GM06990 (cell line): ENCODE measurements around the gene ELOVL6.

Source experiments
- DNase-seq: peaks from one replicate; pipeline ENCODE4 v3.0.0-alpha.2; 2011; ENCODE audit not compliant: insufficient read length; ENCODE audit errors: extremely low read depth
- H3K27me3 ChIP-seq: replicated peaks from 2 replicates; pipeline ENCODE4 v1.6.0; 2011; ENCODE audit warnings: low read length; ENCODE audit not compliant: control insufficient read depth, insufficient read depth
- H3K36me3 ChIP-seq: 2 replicates; pipeline ENCODE4 v1.5.1; 2011; ENCODE audit warnings: low read length; ENCODE audit not compliant: control insufficient read depth, insufficient read depth
- H3K4me3 ChIP-seq: replicated peaks from 2 replicates; pipeline ENCODE4 v1.5.1; 2011; ENCODE audit warnings: low read depth, mild to moderate bottlenecking, control low read depth, low read length
- TF ChIP-seq, protein P1 (sequence below): IDR thresholded peaks from 2 replicates; pipeline ENCODE4 v1.5.1; 2011; ENCODE audit warnings: low read length, control low read depth, mild to moderate bottlenecking, inconsistent platforms; ENCODE audit not compliant: insufficient read depth, poor library complexity, severe bottlenecking

The ELOVL6 gene

GRCh38 chr4:110211770-110212061, 13.3 kb upstream of the ELOVL6 start:
- Histone ChIP-seq H3K36me3 (no peaks in the 10 kb centered on the region), H3K27me3 (no peaks in the 10 kb centered on the region), H3K4me3 (no peak overlapping the region)
- TF ChIP-seq, protein P1, sequence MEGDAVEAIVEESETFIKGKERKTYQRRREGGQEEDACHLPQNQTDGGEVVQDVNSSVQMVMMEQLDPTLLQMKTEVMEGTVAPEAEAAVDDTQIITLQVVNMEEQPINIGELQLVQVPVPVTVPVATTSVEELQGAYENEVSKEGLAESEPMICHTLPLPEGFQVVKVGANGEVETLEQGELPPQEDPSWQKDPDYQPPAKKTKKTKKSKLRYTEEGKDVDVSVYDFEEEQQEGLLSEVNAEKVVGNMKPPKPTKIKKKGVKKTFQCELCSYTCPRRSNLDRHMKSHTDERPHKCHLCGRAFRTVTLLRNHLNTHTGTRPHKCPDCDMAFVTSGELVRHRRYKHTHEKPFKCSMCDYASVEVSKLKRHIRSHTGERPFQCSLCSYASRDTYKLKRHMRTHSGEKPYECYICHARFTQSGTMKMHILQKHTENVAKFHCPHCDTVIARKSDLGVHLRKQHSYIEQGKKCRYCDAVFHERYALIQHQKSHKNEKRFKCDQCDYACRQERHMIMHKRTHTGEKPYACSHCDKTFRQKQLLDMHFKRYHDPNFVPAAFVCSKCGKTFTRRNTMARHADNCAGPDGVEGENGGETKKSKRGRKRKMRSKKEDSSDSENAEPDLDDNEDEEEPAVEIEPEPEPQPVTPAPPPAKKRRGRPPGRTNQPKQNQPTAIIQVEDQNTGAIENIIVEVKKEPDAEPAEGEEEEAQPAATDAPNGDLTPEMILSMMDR, result no peak
- no peak for DNase-seq

- Histone ChIP-seq H3K4me3 (no peak overlapping the region), H3K36me3 (no peaks in the 10 kb centered on the region), H3K27me3 (no peaks in the 10 kb centered on the region)
- TF ChIP-seq, protein P1, result peak; percentile 84
- no peak for DNase-seq
Measured at GRCh38 chr4:110211007-110211769, 12.8 kb upstream of the ELOVL6 start.

GRCh38 chr4:110208419-110208818, 10.0 kb upstream of the ELOVL6 start:
- H3K36me3 ChIP-seq, result no peaks in the 10 kb centered on the region
- TF ChIP-seq, protein P1, result no peak
- H3K27me3 ChIP-seq, result no peaks in the 10 kb centered on the region
- DNase-seq, result no peak
- H3K4me3 ChIP-seq, result no peak overlapping the region

DNA sequence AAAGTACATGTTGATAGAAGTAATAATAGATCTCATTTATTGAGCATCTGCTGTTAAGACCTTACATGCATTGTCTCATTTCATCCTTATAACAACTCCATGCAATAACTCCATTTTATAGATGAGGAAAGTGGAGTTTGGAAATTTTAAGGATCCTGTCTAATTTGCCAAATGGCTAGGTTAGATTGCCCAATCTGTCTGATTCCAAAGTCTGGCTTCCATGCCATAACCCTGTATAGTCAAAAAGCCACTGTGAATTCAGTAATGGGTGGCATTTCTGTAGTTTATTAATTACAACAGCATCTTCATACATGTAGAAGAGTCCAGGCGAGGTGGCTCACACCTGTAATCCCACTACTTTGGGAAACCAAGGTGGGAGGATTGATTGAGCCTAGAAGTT, 8.8 kb upstream of the ELOVL6 start:
- H3K36me3 ChIP-seq, result no peaks in the 10 kb centered on the region
- TF ChIP-seq, protein P1, result no peak
- no peaks in the 10 kb centered on the region for H3K27me3 ChIP-seq
- DNase-seq, result no peak
- no peak overlapping the region for H3K4me3 ChIP-seq

- Histone ChIP-seq H3K4me3 (no peak overlapping the region), H3K36me3 (no peaks in the 10 kb centered on the region), H3K27me3 (no peaks in the 10 kb centered on the region)
- TF ChIP-seq, protein P1, result no peak
- DNase-seq, result no peak
Measured at GRCh38 chr4:110202024-110202423, 3.6 kb upstream of the ELOVL6 start.

GRCh38 chr4:110201502-110201901, 3.1 kb upstream of the ELOVL6 start:
- DNase-seq, result no peak

More at GRCh38 chr4:110201502-110201901, 3.1 kb upstream of the ELOVL6 start:
- Histone ChIP-seq H3K27me3 (no peaks in the 10 kb centered on the region), H3K4me3 (no peak overlapping the region), H3K36me3 (no peaks in the 10 kb centered on the region)
- TF ChIP-seq, protein P1, result no peak
